HEK293 (cell line): ENCODE results near the gene UTRN.

Experiments
- CTCF ChIA-PET: fragments of 350-600 bp; formaldehyde crosslinking; extraction: SDS; loops from one replicate; lab custom pipeline; 2021; ENCODE audit warnings: antibody characterized with exemption; lab: Yijun Ruan, JAX
- POLR2A ChIA-PET: fragments of 300-600 bp; formaldehyde crosslinking; extraction: SDS; loops from one replicate; lab custom pipeline; 2020; ENCODE audit warnings: antibody characterized with exemption, inconsistent platforms; lab: Yijun Ruan, JAX
- H3K27ac ChIP-seq: fragments of 200-500 bp; sonication (Bioruptor generic); 2 replicates; pipeline ENCODE4 v1.5.1; 2014; ENCODE audit warnings: low read depth, low read length, control low read depth, inconsistent platforms; ENCODE audit errors: extremely low read depth
- H3K36me3 ChIP-seq, 2 experiments: fragments of 200-500 bp in 1 of 2; sonication (Bioruptor generic) in 1 of 2; 1 replicate in 1 of 2; 2 replicates in 1 of 2; pipeline ENCODE4 v1.5.1; 2014 to 2017; ENCODE audit warnings: inconsistent platforms in 2 of 2, low read length in 2 of 2; ENCODE audit not compliant: control insufficient read depth in 2 of 2, insufficient read depth in 1 of 2
- H3K4me1 ChIP-seq: fragments of 200-500 bp; sonication (Bioruptor generic); 2 replicates; pipeline ENCODE4 v1.5.1; 2014; ENCODE audit warnings: mild to moderate bottlenecking, low read length, inconsistent platforms; ENCODE audit not compliant: control insufficient read depth, insufficient read depth
- H3K4me3 ChIP-seq: 2 replicates; pipeline ENCODE4 v1.5.1; 2011; ENCODE audit warnings: low read depth, mild to moderate bottlenecking, control low read depth, low read length, moderate library complexity
- H3K9me3 ChIP-seq: fragments of 200-500 bp; sonication (Bioruptor generic); 2 replicates; pipeline ENCODE4 v1.5.1; 2014; ENCODE audit warnings: low read depth, low read length, inconsistent platforms; ENCODE audit not compliant: control insufficient read depth, insufficient read depth
- GLIS1 ChIP-seq: fragments of 450-650 bp; formaldehyde crosslinking; IDR thresholded peaks from 2 replicates; pipeline ENCODE4 v1.5.1; 2016; ENCODE audit warnings: missing biosample characterization, missing genetic modification characterization
- KLF1 ChIP-seq: fragments of 450-650 bp; formaldehyde crosslinking; IDR thresholded peaks from 2 replicates; pipeline ENCODE4 v1.5.1; 2016; ENCODE audit warnings: missing biosample characterization, missing genetic modification characterization
- PRDM1 ChIP-seq: fragments of 450-650 bp; formaldehyde crosslinking; IDR thresholded peaks from 2 replicates; pipeline ENCODE4; 2016; ENCODE audit warnings: missing biosample characterization, missing genetic modification characterization
- ZBTB21 ChIP-seq: fragments of 450-650 bp; formaldehyde crosslinking; IDR thresholded peaks from 2 replicates; pipeline ENCODE4 v1.5.1; 2017; ENCODE audit warnings: missing biosample characterization, missing genetic modification characterization
- ZFP69B ChIP-seq: fragments of 450-650 bp; formaldehyde crosslinking; IDR thresholded peaks from 2 replicates; pipeline ENCODE4 v1.5.1; 2016; ENCODE audit warnings: missing biosample characterization, missing genetic modification characterization
- ZNF121 ChIP-seq: fragments of 450-650 bp; formaldehyde crosslinking; IDR thresholded peaks from 2 replicates; pipeline ENCODE4 v1.5.1; 2016; ENCODE audit warnings: missing biosample characterization, missing genetic modification characterization
- ZNF184 ChIP-seq: fragments of 450-650 bp; IDR thresholded peaks from 2 replicates; pipeline ENCODE4 v1.5.1; 2018; ENCODE audit warnings: missing biosample characterization, mild to moderate bottlenecking, missing genetic modification characterization
- ZNF23 ChIP-seq: fragments of 450-650 bp; formaldehyde crosslinking; IDR thresholded peaks from 2 replicates; pipeline ENCODE4 v1.5.1; 2016; ENCODE audit warnings: missing biosample characterization, missing genetic modification characterization, borderline replicate concordance
- ZNF239 ChIP-seq: fragments of 450-650 bp; formaldehyde crosslinking; IDR thresholded peaks from 2 replicates; pipeline ENCODE4 v1.5.1; 2016; ENCODE audit warnings: missing biosample characterization, missing genetic modification characterization
- ZNF274 ChIP-seq, 2 experiments: fragments of 200-500 bp in 1 of 2; fragments of 450-650 bp in 1 of 2; sonication (Bioruptor generic) in 1 of 2; formaldehyde crosslinking in 1 of 2; IDR thresholded peaks; 2 replicates each; pipeline versions ENCODE4 v1.5.1 to v1.6.1; 2014 to 2016; ENCODE audit warnings: borderline replicate concordance in 1 of 2, inconsistent platforms in 1 of 2, low read length in 1 of 2, missing biosample characterization in 1 of 2, missing genetic modification characterization in 1 of 2
- ZNF433 ChIP-seq: fragments of 450-650 bp; formaldehyde crosslinking; IDR thresholded peaks from 2 replicates; pipeline ENCODE4 v1.5.1; 2016; ENCODE audit warnings: missing biosample characterization, missing genetic modification characterization, low read depth
- ZNF488 ChIP-seq: fragments of 450-650 bp; formaldehyde crosslinking; IDR thresholded peaks from 2 replicates; pipeline ENCODE4 v1.5.1; 2016; ENCODE audit warnings: missing biosample characterization, missing genetic modification characterization
- ZNF560 ChIP-seq: fragments of 450-650 bp; formaldehyde crosslinking; IDR thresholded peaks from 2 replicates; pipeline ENCODE4 v1.5.1; 2017; ENCODE audit warnings: missing biosample characterization, missing genetic modification characterization, borderline replicate concordance
- ZNF600 ChIP-seq: fragments of 450-650 bp; formaldehyde crosslinking; IDR thresholded peaks from 2 replicates; pipeline ENCODE4 v1.5.1; 2016; ENCODE audit warnings: missing biosample characterization, missing genetic modification characterization
- ZNF660 ChIP-seq: fragments of 450-650 bp; IDR thresholded peaks from 2 replicates; pipeline ENCODE4 v1.5.1; 2018; ENCODE audit warnings: missing biosample characterization, mild to moderate bottlenecking, missing genetic modification characterization
- ZNF768 ChIP-seq: fragments of 450-650 bp; formaldehyde crosslinking; IDR thresholded peaks from 2 replicates; pipeline ENCODE4 v1.5.1; 2018; ENCODE audit warnings: missing biosample characterization, mild to moderate bottlenecking, missing genetic modification characterization
- ZNF777 ChIP-seq: fragments of 450-650 bp; formaldehyde crosslinking; IDR thresholded peaks from 2 replicates; pipeline ENCODE4 v1.5.1; 2017; ENCODE audit warnings: missing biosample characterization, missing genetic modification characterization, borderline replicate concordance
- ZSCAN18 ChIP-seq: fragments of 450-650 bp; formaldehyde crosslinking; IDR thresholded peaks from 2 replicates; pipeline ENCODE4 v1.5.1; 2016; ENCODE audit warnings: missing biosample characterization, missing genetic modification characterization
- TF ChIP-seq, protein P1 (sequence below): sonication (generic); formaldehyde crosslinking; IDR thresholded peaks from 2 replicates; pipeline ENCODE4 v1.8.1; 2022; ENCODE audit warnings: mild to moderate bottlenecking, moderate library complexity, missing genetic modification reagents
- TF ChIP-seq, protein P2 (sequence below): fragments of 450-650 bp; formaldehyde crosslinking; IDR thresholded peaks from 2 replicates; pipeline ENCODE4 v1.5.1; 2016; ENCODE audit warnings: missing biosample characterization, missing genetic modification characterization

The UTRN gene

DNA sequence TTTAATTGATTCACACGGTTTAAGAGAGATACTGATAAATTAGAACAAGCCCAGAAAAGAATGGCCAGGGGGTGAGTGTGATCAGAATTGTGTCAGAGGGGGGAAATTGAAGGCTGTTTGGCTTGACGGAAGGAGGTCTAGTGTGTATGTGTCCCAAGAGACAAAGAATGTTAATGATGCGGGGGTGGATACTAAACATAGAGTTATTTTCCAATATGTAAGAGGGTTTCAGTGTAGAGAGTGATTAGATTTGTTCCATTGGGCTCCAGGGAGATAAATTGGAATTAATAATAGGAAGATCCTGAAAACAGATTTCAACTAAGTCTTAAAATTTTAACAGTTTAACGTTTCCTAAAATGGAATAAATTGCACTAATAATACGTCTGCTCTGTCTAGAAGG, 38.1 kb upstream of the UTRN start:
- no peaks in the 10 kb centered on the region for H3K36me3 ChIP-seq
- no peak for TF ChIP-seq ZNF768 (tag by site-specific recombination)
- no peak for TF ChIP-seq ZFP69B (tag by site-specific recombination)
- TF ChIP-seq KLF1 (tag by site-specific recombination): no peak
- TF ChIP-seq ZNF660 (tag by site-specific recombination): no peak
- TF ChIP-seq PRDM1: no peak
- no peak for TF ChIP-seq ZSCAN18 (tag by site-specific recombination)
- no peak for TF ChIP-seq ZNF560 (tag by site-specific recombination)
- no peak for TF ChIP-seq GLIS1 (tag by site-specific recombination)
- TF ChIP-seq, protein P1, sequence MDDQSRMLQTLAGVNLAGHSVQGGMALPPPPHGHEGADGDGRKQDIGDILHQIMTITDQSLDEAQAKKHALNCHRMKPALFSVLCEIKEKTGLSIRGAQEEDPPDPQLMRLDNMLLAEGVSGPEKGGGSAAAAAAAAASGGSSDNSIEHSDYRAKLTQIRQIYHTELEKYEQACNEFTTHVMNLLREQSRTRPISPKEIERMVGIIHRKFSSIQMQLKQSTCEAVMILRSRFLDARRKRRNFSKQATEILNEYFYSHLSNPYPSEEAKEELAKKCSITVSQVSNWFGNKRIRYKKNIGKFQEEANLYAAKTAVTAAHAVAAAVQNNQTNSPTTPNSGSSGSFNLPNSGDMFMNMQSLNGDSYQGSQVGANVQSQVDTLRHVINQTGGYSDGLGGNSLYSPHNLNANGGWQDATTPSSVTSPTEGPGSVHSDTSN: no peak
- no peak for TF ChIP-seq ZNF777 (tag by site-specific recombination)
- TF ChIP-seq ZNF121 (tag by site-specific recombination): no peak
- no peak for TF ChIP-seq ZBTB21 (tag by site-specific recombination)
- TF ChIP-seq ZNF184: no peak
- no peak for TF ChIP-seq ZNF433 (tag by site-specific recombination)
- TF ChIP-seq ZNF239 (tag by site-specific recombination): no peak
- no peak for TF ChIP-seq ZNF600 (tag by site-specific recombination)
- TF ChIP-seq ZNF23 (tag by site-specific recombination): no peak
- no peak for TF ChIP-seq ZNF274 (IDR thresholded peaks at IDR 0.05; ENCODE audit: low read length)
- TF ChIP-seq ZNF274 (tag by site-specific recombination; IDR thresholded peaks at IDR 0.05; ENCODE audit: borderline replicate concordance): no peak
- TF ChIP-seq ZNF488 (tag by site-specific recombination): no peak
- TF ChIP-seq, all 188 proteins: peak for 0
- ChIA-PET CTCF (interaction anchor here (1.9 kb wide), 1 partner anchor 28 kb away, joined by 7 read pairs; no protein-coding TSS in a partner anchor), POLR2A (interaction anchor here (0.7 kb wide), 1 partner anchor 19 kb away, joined by 4 read pairs; no protein-coding TSS in a partner anchor)
- no peaks in the 10 kb centered on the region for H3K9me3 ChIP-seq
- H3K4me3 ChIP-seq: no peak overlapping the region
- no peaks in the 10 kb centered on the region for H3K4me1 ChIP-seq
- H3K27ac ChIP-seq: no peak overlapping the region

GRCh38 chr6:144248003-144248402, 37.1 kb upstream of the UTRN start:
- H3K27ac ChIP-seq: no peak overlapping the region

More at GRCh38 chr6:144248003-144248402, 37.1 kb upstream of the UTRN start:
- CTCF ChIA-PET: interaction anchor here (0.7 to 1.0 kb wide), 2 partner anchors 29 to 54 kb away, joined by 3 to 5 read pairs; no protein-coding TSS in a partner anchor
- no peak overlapping the region for H3K4me3 ChIP-seq
- POLR2A ChIA-PET: interaction anchor here (0.6 kb wide), 1 partner anchor 8 kb away, joined by 6 read pairs; no protein-coding TSS in a partner anchor
- H3K9me3 ChIP-seq: no peaks in the 10 kb centered on the region
- H3K36me3 ChIP-seq: no peaks in the 10 kb centered on the region
- no peaks in the 10 kb centered on the region for H3K4me1 ChIP-seq
- no peak for TF ChIP-seq ZNF23 (tag by site-specific recombination)
- TF ChIP-seq, protein P2, sequence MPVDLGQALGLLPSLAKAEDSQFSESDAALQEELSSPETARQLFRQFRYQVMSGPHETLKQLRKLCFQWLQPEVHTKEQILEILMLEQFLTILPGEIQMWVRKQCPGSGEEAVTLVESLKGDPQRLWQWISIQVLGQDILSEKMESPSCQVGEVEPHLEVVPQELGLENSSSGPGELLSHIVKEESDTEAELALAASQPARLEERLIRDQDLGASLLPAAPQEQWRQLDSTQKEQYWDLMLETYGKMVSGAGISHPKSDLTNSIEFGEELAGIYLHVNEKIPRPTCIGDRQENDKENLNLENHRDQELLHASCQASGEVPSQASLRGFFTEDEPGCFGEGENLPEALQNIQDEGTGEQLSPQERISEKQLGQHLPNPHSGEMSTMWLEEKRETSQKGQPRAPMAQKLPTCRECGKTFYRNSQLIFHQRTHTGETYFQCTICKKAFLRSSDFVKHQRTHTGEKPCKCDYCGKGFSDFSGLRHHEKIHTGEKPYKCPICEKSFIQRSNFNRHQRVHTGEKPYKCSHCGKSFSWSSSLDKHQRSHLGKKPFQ (tag by site-specific recombination): no peak
